Epithelial cell of proximal tubule (primary cell): Measurements from ENCODE around the gene QARS1. TPM values are rescaled to one million over a fixed set of nuclear protein-coding genes. Genes with fewer than 3 reads are reported as not detected.
A peak's percentile ranks its signal among the peaks of the same experiment; 100 is the strongest.

ENCODE experiments used
- DNase-seq: peaks from one replicate; pipeline ENCODE4 v3.0.0-alpha.2; 2011; ENCODE audit warnings: low read depth
- H3K4me3 ChIP-seq: 2 replicates; pipeline ENCODE4 v1.5.1; 2011; ENCODE audit warnings: low read depth, mild to moderate bottlenecking, low read length
- CTCF ChIP-seq: conservative IDR thresholded peaks from 2 replicates; pipeline ENCODE4 v1.5.1; 2012; ENCODE audit warnings: low read depth, mild to moderate bottlenecking, low read length
- total RNA-seq: library from RNA; depleted of rRNA; stranded (reverse); fragments of >200 nt; gene quantifications from 2 replicates; pipeline ENCODE4 v1.2.3, GENCODE V29; 2015

The QARS1 gene
- total RNA-seq = 299 and 306 TPM in 2 replicates

- TF ChIP-seq CTCF = no peak
- H3K4me3 ChIP-seq = peak within 1 kb of the TSS; percentile 95
- DNase-seq = peak; percentile 33
Measured at GRCh38 chr3:49104427-49105291, at the start of gene QARS1. QARS1 (minus strand) TSS chr3:49104757; CDS start chr3:49104733, 24 bp downstream.

- no peak for DNase-seq
- H3K4me3 ChIP-seq = no peak overlapping the region
- no peak for TF ChIP-seq CTCF
Measured at GRCh38 chr3:49153349-49153912, 48.9 kb upstream of the QARS1 start.

GRCh38 chr3:49151610-49152009 is 47.1 kb upstream of the QARS1 start:
- DNase-seq = no peak
- no peak overlapping the region for H3K4me3 ChIP-seq
- no peak for TF ChIP-seq CTCF

GRCh38 chr3:49148159-49148558 is 43.6 kb upstream of the QARS1 start:
- DNase-seq = no peak
- H3K4me3 ChIP-seq = no peak overlapping the region
- no peak for TF ChIP-seq CTCF

- TF ChIP-seq CTCF = no peak
- DNase-seq = no peak
Measured at GRCh38 chr3:49140080-49140479, 35.5 kb upstream of the QARS1 start.

GRCh38 chr3:49135499-49135898 is 30.9 kb upstream of the QARS1 start:
- no peak for DNase-seq
- no peak for TF ChIP-seq CTCF
- H3K4me3 ChIP-seq = no peak overlapping the region

More at GRCh38 chr3:49140080-49140479, 35.5 kb upstream of the QARS1 start:
- no peak overlapping the region for H3K4me3 ChIP-seq
